ENCODE measurements around the gene STX18. TPM values are rescaled to one million over a fixed set of nuclear protein-coding genes. Genes with fewer than 3 reads are reported as not detected.

STX18 gene
- total and polyA plus RNA-seq, 2 of the 13 experiments (the other 11 are each of a cell fraction or from before 2014, with no cell fraction given) = 23.9 to 37.1 TPM

- TF ChIP-seq DZIP1 (CRISPR knock-in tag; IDR thresholded peaks at IDR 0.05) (peak; percentile 93; the same call in 1 of the 2 replicates), GTF2F1 (IDR thresholded peaks at IDR 0.05; ENCODE audit: low read length) (0 out of 2 replicates have a peak, but pooled peaks have one; percentile 65), ZNF672 (CRISPR knock-in tag; IDR thresholded peaks at IDR 0.05) (peak; percentile 85; the same call in 1 of the 2 replicates), STAT5B (CRISPR knock-in tag; IDR thresholded peaks at IDR 0.05) (peak; percentile 89; the same call in 1 of the 2 replicates), ZNF891 (CRISPR knock-in tag; IDR thresholded peaks at IDR 0.05) (peak; percentile 98), ZNF790 (CRISPR knock-in tag; IDR thresholded peaks at IDR 0.05; ENCODE audit: borderline replicate concordance) (peak; percentile 81; the same call in 1 of the 2 replicates), HIVEP1 (CRISPR knock-in tag; IDR thresholded peaks at IDR 0.05) (peak; percentile 96), ZNF12 (CRISPR knock-in tag; IDR thresholded peaks at IDR 0.05) (peak; percentile 90), PHF20 (CRISPR knock-in tag; IDR thresholded peaks at IDR 0.05) (peak; percentile 98), PATZ1 (CRISPR knock-in tag; IDR thresholded peaks at IDR 0.05) (peak; percentile 77), CENPX (CRISPR knock-in tag; IDR thresholded peaks at IDR 0.05) (no peak), THRA (CRISPR knock-in tag; IDR thresholded peaks at IDR 0.05; ENCODE audit: borderline replicate concordance) (peak; percentile 90), KDM1A (CRISPR knock-in tag; IDR thresholded peaks at IDR 0.05) (peak; percentile 85; the same call in 1 of the 2 replicates), MNT (IDR thresholded peaks at IDR 0.05) (peak; percentile 49), ZNF670 (CRISPR knock-in tag; IDR thresholded peaks at IDR 0.05; ENCODE audit: borderline replicate concordance) (peak; percentile 100), RELA (CRISPR knock-in tag; IDR thresholded peaks at IDR 0.05) (peak; percentile 94; the same call in 1 of the 2 replicates), ZNF563 (CRISPR knock-in tag; IDR thresholded peaks at IDR 0.05) (peak; percentile 94), MBD4 (IDR thresholded peaks at IDR 0.05; ENCODE audit: borderline replicate concordance, low read length) (no peak), ZBTB49 (CRISPR knock-in tag; IDR thresholded peaks at IDR 0.05; ENCODE audit: borderline replicate concordance) (peak; percentile 88; the same call in 1 of the 2 replicates)
These were observed at the start of gene STX18 (continued) for GRCh38 chr4:4541661-4542570.

Measured in HepG2 (cell line).